Activated CD8-positive, alpha-beta memory T cell treated with anti-CD3 and anti-CD28 coated beads for 48 hours (primary cell): ENCODE results near the gene CD48.
"Not testable (repeated sequence)": the region's sequence is repeated elsewhere in the genome, so short reads cannot be mapped to it uniquely, and the experiment has no call there.

Source experiments
- DNase-seq, 3 experiments: peaks; one replicate each; pipeline ENCODE4 v3.0.0-alpha.2; 2020; ENCODE audit warnings: low read depth in 2 of 3, low spot score in 2 of 3

The CD48 gene

DNA sequence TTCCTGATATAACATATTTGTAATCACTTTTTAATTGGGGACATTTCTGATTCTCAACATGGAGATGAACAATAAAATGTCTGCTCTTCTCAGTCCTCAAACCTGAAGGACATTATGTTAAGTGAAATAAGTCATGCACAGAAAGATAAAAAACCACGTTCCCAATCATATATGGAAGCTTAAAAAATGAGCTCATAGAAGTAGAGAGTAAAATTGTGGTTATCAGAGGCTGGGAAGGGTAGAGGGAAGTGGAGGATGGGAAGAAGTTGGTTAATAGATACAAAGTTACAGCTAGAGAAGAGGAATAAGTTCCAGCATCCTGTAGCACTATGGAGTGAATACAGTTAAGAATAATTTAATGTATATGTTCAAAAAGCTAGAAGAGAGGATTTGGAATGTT is 1.5 kb upstream of the CD48 start:
- no peak for DNase-seq

DNA sequence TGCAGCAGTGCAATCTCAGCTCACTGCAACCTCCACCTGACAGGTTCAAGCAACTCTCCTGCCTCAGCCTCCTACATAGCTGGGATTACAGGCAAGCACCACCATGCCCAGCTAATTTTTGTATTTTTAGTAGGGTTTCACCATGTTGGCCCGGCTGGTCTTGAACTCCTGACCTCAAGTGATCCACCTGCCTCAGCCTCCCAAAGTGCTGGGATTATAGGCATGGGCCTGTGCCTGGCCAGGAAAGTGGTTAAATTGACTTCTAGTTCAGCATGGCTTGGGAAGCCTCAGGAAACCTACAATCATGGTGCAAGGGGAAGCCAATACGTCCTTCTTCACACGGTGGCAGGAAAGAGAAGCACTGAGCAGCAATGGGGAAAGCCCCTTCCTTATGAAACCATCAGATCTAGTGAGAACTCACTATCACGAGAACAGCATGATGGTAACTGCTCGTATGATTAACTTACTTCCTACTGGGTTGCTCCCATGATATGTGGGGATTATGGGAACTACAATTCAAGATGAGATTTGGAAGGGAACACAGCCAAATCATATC is 981 bp upstream of the CD48 start:
- DNase-seq = not testable (repeated sequence)

DNA sequence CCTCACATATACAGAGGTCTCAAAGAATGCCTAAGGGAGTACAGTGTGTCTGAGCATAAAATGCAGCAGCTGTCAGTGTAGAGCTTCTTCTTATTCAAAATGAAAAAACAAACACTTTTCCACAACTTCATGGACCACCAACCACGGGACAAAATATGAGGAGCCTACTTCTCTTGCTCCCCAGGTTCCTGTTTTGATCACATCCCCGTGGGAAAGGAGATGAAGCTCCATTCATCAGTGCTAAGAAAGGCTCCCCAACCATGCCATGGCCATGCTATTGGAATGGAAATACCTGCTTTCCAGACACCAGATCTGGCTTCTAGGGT is 383 bp downstream of the CD48 start:
- no peak for DNase-seq

DNA sequence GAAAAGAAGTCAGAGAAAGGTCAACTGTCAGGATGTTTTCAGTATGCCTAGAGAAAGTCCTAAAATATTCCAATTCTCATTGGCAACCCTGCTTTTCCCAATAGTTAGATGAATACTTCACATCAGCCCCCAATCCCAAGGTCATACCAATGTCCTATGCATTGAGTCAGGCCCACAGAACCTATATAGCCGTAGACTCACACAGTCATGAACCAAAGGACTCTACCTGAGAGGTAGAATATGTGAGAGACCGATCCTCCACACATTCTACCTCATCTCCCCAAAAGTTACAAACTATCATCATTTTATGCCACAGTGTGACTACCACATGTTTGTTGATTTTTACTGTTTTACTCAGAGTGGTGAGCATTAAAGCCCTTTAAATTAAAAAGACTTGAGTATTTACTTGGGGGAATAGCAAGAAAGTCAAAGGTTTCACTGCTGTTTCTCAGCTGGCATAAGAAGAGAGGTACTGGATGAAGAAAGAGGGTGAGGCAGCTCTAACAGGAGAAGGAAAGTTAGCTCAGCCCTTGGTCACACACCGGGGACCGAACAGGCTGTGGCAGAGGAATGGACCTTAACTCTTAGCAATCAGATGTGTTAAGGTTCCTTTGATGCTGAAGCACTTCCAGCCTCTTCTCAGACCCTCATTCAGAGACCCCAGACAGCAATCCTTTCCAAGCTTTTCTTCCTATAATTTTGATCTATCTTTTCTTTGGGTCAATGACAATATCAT is 937 bp downstream of the CD48 start:
- no peak for DNase-seq

DNA sequence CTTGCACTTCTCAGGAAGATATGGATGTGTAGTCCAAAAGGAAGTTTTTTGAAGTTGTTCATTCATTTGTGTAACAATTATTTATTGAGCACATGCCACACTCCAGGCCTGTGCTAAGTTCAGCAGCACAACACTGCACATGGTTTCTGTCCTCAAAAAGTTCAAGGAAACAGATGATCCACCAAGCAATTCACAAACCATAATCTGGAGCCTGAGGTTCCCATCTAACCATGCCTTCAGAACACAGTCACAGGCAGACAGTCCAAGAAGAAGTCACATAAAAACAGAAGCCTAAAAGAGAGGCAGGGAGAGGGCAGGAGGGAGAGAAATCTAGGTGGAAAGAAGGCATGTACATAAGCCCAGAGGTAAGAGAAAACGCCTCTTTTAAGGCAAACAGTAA is 1.9 kb downstream of the CD48 start:
- no peak for DNase-seq

DNA sequence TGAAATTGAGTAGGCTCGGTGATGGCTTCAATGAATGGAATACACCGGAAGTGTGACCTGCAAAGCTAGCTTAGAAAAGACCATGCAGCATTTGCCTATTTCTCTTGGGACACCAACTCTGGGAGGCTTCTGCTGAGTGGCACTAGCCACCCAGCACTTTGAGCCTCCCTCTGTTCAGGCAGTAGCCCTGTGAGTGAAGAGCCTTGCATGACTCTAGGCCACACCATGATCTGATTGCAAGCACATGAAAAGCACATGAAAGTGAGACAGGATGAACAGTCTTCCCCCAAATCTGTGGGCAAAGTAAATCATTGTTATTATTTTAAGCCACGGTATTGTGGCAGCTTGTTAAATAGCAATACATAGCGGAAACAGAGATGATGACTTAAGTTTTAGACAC is 2.8 kb downstream of the CD48 start:
- no peak for DNase-seq

DNA sequence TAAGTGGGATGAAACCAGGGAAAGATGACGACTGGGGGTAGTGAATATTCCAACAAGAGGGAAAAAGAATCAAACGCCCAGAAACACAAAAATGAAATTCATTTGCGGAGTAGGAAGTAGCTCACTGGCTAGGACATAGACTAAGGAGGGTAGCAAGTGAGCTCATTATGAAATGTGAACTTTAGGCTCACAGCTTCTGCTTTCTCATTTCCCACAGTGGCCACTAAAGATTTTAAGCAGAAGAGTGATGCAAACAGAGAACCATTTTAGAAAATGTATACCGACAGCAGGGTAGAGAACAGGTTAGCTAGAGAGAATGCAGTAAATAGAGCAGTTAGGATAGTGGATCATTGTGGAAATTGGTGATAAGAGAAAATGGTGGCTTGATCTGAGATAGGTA is 3.5 kb downstream of the CD48 start:
- DNase-seq = no peak

DNA sequence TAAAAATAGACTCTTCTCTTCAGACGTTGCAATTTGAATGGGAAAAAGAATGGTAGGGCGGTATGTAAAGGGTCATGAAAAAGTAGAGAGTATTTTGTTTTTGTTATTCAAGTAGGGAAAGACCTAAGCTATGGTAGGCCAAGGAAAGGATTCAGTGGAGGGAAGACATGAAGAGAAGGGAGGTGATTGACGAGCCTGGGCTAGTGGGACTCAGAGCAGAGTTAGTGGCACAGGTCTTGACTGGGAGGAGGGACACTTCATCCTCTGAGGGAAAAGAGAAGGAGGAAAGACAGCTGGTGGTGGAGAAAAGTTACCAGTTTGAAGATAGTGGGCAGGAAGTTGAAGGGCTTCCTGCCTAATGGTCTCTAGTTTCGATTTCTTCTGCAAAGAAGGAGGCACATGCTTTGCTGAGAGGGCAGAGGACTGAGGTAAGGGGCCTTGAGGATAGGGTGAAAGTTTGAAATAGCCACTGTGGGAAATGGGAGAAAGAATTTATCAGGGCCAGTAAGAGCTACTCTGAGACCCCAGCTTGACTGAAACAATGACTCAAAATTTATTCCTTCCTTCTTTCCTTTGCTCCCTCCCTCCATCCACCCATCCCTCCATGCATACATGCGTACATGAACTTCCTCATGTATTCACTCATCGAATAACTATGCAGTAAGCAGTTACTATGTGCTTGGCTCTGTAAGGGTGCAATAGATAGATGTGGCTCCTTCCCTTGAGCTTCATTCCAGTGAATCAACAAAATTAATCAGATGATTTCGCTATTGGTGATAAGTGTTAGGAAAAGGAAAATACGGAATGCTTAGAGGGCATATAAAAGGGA is 4.2 kb downstream of the CD48 start:
- DNase-seq = no peak

DNA sequence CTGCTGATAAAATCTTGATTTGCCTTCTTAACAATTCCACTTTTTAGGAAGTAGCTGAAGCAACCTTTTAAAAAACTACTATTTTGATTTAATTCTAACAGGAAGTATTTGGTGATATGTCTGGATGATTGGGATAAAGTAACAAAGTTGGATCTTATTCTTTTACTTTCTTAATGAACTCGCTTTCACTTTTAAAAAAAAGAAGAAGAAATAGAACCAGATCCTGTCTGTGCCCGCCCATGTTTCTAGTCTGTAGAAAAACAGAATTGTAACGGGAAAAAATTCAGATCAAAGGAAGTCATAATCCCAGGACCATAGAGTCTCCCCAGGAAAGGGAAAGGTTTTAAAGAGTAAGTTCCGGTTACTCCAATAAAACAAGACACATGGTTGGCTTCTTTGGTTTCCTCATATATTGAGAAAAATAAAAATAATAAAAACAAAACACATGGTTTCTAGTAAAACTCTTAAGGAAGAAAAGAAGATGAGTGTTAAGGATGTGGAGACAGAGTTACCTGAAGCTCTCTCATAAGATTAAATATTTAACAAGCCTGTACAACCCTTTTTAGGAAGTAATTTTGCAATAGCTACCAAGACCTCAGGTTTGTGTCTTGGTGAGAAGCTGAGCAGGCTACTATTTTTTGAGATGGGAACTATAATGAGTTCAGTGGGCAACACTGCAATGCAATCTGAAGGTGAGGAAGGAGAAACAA is 4.9 kb downstream of the CD48 start:
- no peak for DNase-seq

DNA sequence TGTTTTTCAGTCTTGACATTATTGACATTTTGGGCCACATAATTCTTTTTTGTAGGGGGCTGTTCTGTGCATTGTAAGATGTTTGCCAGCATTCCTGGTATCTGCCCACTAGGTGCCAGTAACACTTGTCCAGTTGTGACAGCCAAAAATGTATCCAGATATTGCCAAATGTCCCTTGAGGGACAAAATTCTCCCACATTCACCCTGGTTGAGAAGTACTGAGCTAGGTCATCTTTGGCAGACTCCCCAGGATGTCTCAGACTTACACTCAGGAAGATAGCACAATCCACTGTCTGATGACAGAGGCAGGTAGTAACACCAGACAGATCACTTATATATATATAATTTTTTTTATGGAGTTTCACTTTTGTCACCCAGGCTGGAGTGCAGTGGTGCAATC is 5.9 kb downstream of the CD48 start:
- no peak for DNase-seq

DNA sequence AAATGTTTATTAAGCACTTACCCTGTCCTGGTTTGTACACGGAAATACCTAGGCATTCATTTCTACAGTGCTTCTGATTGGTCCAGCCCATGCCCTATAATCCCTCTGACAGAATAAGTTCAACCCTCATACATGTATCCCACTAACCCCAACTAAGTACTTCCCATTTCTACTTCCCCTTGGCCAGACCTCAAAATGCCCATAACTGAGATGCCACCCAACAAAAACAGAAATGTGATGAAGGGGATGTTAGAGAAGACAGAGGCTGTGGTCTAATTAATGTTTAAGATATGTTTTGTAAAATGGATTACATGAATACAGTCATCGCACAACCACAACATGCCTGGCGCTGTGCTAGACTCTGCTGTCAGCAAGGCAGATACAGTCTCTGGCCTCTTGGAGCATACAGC is 6.4 kb downstream of the CD48 start:
- not testable (repeated sequence) for DNase-seq

DNA sequence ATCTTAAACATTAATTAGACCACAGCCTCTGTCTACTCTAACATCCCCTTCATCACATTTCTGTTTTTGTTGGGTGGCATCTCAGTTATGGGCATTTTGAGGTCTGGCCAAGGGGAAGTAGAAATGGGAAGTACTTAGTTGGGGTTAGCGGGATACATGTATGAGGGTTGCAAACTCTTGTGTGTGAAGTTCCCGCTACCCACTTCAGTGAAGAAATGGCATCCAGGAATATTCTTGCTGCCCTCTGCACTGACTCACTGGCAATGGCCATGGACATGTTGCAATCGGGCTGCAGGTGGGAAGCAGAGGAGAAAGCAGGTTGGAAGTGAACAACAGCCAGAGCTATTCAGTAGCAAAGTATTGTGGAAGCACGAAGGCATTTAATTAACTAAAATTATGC is 7.4 kb downstream of the CD48 start:
- no peak for DNase-seq

DNA sequence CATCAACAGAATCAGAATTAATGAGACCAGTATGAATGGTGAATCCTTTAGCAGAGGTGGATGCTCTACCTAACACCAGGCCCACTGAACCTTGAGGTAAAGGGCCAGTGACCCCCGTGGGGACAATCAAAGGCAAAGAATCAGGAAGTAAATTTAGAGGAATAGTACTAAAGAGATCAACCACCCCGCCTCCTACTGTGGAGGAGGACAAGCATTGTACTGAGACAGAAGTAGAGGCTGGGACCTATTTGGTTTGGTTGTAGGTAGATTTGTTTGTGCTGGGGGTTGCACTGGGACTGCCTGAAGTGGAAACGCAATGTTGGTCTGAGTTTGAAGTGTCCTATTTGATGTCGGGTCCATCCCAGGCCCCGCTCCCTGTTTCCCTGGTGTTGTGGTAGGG is 9.5 kb downstream of the CD48 start:
- no peak for DNase-seq

DNA sequence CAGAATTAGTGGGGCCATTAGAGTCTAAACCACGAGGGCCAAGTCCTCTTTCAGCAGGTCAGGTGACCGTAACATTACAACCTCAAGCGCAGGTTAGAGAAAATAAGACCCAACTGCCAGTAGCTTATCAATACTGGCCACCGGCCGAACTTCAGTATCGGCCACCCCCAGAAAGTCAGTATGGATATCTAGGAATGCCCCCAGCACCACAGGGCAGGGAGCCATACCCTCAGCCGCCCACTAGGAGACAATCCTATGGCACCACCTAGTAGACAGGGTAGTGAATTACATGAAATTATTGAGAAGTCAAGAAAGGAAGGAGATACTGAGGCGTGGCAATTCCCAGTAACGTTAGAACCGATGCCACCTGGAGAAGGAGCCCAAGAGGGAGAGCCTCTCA is 19.2 kb downstream of the CD48 start:
- DNase-seq = not testable (repeated sequence)

DNA sequence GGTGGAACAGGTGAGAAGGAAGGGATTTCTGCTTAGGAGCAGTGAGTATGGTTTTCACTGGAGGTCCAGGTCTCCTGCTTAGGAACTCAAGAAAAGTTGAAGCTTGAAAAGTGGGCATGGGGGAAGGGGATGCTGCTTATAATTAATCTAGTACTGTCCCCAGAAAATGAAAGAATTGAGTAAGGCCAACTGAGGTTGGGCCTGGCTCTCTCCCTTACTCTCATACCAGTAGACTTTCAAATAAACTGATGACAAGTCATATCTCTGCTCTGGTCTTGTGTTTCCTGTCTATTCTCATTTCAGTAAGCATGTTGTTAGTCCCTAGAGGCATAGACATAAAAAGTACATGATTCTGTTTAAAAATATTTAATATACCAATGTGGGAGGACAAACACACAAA is 26.4 kb downstream of the CD48 start:
- no peak for DNase-seq

DNA sequence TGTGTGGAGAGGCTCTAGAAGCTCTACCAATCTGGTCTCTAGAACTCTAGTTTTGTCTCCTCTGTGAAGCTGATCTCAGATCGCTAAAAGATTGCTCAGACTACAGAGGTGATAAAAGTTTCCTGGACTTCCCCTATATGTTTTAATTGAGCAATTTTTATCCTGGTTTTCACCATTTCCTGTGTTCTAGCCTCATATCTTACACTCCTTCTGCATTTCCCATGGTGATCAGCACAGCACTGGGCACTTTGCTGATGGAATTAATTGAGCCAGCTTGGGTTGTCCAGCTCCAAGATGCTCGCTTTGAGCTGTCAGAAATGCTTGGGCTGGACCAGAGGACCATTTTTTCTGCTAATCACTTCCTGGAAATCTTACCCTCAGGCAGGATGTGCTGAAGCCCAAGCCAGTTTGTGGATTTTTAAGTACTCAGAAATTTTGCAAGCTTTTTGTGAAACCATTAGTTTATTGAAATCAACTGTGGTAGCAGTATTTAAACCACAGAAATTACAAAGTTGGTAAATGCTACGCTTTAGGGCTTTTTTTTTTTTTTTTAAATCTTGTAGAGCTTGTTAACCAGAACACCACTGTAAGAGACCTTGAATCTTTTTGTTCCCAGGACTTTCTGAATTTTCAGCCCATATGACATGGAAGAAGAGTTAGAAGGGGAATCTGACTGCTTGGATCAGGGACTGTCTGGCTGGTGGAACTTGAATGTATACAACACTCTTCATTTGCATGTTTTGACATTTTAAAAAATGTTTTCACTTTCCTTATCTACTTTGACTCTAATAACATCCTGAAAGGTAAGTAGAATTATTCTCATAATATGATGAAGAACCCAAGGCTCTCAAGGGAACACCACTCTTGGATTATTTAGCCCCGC is 28.4 kb downstream of the CD48 start:
- no peak for DNase-seq

DNA sequence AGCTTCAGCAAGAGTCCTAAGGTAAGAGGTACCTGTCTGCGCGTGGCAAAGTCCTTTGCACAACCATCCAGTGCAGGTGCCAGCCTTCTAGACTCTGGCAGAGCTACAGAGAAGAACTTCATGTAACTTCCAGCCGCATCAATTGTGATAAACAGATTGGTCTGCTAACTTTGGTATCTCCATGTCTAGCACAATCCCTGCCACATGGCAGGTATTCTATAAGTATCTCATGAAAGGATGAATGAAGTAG is 29.8 kb downstream of the CD48 start:
- DNase-seq = no peak

DNA sequence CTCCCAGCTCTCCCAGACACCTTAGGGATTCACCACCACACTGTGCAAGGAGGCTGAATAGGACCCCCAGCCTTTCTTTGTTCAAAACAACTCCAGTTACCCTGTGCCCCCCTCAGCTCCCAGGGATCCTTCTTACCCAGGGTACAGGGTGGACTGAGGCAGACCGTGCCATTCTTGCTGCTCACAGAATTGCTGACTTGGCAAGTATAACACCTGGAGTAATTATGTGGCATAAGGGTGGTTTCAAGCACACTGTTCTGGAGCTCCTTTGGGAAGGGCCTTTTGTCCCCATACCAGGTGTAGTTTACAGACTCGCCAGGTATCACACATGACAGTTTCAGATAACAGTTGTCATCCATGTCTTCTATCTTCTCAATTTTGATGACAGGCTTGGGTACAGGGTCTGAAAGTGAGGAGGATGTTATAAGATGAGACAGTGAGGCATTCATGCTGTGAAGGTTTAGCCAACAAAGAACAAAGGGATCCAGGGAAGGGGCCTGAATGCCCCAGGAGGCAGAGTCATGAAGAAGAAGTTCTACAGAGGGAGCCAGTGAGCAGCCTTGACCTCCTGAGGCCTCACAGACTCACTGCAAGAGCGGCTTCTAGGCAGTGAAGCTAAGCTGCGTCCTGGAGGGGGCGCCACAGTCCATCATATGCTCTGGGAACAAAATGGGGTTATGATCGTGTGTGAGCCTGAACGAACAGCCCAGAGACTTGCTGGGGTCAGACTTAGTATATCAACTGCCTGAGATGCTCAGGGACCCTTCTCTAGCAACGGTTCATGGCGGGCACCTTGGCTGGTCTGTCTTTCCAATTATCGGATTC is 30.3 kb downstream of the CD48 start:
- peak; percentile 57 to 80 (median 65) for DNase-seq

DNA sequence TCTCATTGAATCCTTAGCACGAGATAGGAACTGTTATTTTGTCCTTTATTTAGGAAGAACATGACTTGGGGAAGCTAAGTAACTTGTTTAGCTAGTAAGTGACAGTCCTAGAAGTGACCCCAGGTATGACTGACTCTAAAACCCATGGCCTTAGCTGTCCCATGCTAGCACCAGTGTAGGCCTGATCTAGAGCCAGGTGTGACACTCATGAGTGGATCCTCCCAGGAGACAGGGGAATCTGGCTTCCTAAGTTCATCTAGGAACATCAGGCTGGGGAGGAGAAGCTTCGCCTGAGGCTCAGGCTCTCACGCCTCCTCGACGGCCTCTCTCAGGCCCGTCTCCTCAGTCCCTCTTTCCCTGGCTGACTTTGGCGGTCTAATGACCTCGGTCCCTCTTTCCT is 31.2 kb downstream of the CD48 start:
- no peak for DNase-seq

DNA sequence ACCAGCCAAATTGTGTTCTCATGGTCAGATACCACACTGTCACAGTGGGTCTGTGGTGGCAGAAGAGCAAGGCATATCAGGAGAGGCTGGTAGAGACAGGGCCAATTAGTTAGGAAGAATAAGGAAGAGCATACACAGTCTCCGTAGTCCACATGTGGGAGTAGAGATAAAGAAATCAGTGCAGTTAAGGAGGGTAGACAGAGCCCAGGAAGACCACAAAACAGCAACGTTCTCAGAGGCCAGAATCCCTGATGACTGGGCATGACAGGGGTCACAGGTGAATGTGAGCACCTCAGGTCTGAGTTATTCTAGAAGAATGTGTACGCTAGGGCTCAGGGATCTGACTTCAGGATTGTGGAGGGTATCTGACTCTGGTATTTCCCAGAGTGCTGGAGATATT is 31.7 kb downstream of the CD48 start:
- DNase-seq = no peak
